HG02970 (cell line): ENCODE results near the gene PRPSAP2.

Experiments used
- ATAC-seq: cut with Tn5 transposase; IDR thresholded peaks from one replicate; pipeline ENCODE4 v1.9.1; 2021; ENCODE audit warnings: mild to moderate bottlenecking, moderate library complexity, moderate number of reproducible peaks; ENCODE audit not compliant: unreplicated experiment, low FRiP score

PRPSAP2 gene

GRCh38 chr17:18960241-18960665, 102.3 kb downstream of the PRPSAP2 start:
- no peak for ATAC-seq

DNA sequence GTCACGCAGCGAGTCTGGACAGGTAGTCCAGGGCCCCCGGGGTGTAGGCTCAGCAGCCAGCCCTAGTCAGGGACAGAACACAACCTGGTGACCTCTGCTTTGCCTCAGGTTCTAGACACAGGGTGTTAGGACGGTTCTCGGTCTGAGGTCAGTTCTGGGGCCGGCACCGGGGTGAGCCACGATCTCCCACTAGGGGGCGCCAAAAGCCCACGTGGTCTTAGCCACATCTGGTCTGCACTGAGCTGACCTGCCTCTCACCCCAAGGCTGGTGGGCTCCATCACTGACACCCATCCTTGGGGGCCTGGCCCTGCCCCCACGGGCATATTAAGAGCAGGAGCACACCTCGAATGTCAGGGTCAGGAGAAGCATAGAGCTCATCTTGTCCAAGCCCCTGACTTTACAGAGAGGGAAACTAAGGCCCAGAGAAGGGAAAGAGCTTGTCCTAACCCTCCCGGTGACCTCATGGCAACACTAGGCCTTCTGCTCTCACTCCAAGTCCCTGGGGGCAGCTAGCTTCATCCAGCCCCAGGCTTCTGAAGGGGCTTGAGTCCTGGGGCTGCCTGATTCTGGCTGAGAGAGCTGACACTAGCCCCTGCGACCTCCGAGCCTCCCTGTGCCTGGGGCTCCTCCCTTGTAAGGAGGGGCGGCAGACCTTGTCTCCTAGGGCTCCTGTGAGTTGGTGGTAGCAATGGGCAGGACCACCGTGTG, 103.0 kb downstream of the PRPSAP2 start:
- no peak for ATAC-seq

GRCh38 chr17:18961634-18962493, 103.9 kb downstream of the PRPSAP2 start:
- ATAC-seq: no peak

GRCh38 chr17:18962494-18962815, 104.5 kb downstream of the PRPSAP2 start:
- no peak for ATAC-seq

DNA sequence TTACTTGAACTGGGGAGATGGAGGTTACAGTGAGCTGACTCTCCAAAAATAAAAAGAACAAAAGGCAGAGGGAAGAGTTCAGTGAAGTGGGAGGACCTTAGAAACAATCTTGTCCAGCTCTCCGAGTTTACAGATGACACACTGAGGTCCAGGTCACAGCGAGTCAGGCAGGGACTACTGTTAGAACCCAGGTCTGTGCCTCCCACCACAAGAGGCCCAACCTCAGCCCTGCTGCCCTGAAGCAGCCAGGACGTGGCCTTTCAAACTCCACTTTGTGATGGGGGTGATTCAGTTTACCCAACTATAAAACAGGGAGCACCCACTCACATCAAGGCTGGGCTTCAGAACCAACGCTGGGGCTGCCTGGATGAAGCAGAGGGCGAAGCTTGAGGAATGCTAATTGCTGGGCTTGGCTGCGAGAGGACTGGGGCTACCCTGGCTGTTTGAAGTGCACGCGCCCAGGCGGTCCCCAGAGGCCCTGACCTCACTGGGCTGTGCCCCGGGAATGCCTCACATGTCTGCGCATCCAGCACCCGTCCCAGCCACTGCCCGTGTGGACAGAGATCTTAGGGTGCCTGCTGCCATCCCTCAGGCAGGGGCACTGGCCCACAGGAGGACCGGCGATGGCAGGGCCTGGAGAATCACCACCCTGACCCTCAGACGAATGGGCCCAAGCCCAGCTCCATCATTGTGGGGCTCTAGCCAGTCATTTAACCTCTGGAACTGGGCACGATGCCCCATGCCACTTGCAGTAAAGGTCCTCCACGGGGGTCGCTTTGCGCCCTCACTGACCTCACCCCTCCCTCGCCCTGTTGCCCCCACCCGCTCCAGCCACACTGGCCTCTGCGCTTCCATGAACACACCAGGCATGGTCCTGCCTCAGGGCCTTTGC, 105.4 kb downstream of the PRPSAP2 start:
- ATAC-seq: no peak

DNA sequence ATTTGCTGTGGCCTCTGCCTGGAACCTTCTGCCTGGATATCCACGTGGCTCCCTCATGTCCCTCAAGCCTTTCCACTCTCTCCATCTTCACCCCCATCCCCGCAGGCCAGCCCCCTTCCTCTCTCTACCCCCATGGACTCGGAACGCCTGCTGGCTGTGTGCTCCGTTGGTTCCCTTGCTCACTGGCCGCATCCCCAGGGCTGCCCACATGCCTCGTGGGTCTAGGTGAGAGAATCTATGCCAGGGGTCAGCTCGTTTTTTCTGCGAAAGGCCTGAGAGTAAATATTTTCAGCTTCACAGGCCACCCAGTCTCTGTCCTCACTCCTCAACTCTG, 106.1 kb downstream of the PRPSAP2 start:
- no peak for ATAC-seq

- ATAC-seq: no peak
Observed at GRCh38 chr17:18964550-18964949, 106.6 kb downstream of the PRPSAP2 start.

DNA sequence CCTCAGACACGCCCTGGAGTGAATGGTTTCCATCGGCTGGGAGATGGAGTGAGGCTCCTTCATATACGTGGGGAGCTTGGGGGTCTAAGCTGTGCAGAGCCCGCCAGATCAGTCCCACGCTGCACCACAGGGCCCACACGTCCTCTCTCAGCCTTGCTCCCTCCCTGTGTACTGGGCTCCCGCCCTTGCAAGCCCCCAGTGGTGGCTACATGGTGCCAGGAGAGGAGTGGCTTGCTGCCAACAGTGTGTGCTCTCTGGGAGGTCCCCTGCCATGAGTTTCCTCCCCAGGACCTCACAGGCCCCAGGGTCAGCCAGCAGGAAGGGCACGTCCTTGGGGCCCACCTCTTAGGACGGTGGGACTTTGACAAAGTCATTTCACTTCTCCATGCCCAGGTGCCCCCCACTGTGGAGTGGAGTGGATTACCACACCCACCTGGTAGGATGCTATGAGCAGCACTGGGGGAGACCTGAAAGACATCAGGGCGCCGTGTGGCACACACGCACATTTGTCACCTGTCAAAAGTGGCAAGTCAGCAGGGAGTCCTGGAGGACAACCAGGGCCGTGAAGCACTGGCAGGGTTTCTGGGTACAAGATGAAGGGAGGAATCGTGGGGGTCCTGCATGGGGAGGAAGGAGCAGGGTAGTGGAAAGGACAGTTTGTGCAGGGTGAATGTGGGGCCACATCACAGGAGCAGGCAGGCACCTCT, 107.8 kb downstream of the PRPSAP2 start:
- ATAC-seq: no peak

- no peak for ATAC-seq
Observed at GRCh38 chr17:18966831-18967624, 109.1 kb downstream of the PRPSAP2 start.

GRCh38 chr17:18967916-18968315, 110.0 kb downstream of the PRPSAP2 start:
- no peak for ATAC-seq

- no peak for ATAC-seq
Observed at GRCh38 chr17:18968345-18968744, 110.4 kb downstream of the PRPSAP2 start.

DNA sequence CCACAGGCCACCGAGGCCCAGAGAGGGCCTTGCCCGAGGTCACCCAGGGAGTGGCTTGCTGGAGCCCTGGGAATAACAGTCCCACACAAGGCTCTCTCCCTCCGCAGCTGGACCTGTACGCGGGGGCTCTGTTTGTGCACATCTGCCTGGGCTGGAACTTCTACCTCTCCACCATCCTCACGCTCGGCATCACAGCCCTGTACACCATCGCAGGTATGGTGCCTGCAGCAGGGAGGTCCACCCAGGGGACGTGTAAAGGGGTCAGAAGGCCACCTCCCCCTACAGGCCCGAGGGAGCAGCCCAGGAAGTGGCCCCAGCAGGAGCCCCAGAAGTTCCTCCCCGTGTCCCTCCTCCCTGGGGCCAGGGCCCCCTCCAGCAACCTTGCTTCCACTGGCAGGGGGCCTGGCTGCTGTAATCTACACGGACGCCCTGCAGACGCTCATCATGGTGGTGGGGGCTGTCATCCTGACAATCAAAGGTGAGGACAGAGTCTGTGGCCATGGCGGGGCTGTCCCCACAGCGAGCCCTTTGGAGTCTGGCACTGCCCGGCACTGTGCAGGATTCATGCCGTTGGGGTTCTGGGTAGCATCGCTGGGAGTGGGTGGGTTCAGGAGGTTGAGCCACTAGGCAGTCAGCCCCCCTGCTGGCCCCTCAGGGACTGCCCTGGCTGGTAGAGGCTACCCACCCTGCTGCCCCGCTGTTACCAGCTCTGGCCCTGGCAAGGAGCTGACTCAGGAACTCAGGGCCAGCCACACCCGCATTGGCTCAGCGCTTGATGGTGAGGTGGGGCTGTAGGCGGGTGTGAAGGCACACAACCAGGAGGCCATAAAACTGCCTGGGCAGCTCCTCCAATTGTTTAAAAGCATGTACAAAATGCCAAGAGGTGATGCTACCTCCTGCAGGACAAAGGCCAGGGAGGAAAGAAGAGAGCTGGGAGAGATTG, 111.3 kb downstream of the PRPSAP2 start:
- ATAC-seq: no peak

- ATAC-seq: no peak
Observed at GRCh38 chr17:18970582-18971480, 112.9 kb downstream of the PRPSAP2 start.

GRCh38 chr17:18971801-18972200, 113.9 kb downstream of the PRPSAP2 start:
- no peak for ATAC-seq

- no peak for ATAC-seq
Observed at GRCh38 chr17:18974407-18975149, 116.6 kb downstream of the PRPSAP2 start.

DNA sequence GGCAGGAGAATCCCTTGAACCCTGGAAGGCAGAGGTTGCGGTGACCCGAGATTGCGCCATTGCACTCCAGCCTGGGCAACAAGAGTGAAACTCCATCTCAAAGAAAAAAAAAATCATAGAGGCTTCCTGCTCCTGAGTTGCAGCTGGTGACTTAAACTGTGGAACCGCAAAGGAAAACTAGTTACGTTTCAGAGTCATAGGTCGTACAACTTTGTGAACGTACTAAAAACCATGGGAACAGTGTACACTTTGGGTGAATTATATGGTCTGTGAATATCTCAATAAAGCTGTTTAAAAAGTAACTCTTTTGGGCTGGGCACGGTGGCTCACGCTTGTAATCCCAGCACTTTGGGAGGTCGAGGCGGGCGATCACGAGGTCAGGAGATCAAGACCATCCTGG, 117.7 kb downstream of the PRPSAP2 start:
- no peak for ATAC-seq

GRCh38 chr17:18976201-18976600, 118.3 kb downstream of the PRPSAP2 start:
- ATAC-seq: no peak
